ENCODE measurements around the gene CYTH1. TPM values are rescaled to one million over a fixed set of nuclear protein-coding genes. Genes with fewer than 3 reads are reported as not detected.

Gene CYTH1
- total RNA-seq, 1 donor from 2014 or later = 25.0 TPM

- no peaks in the 10 kb centered on the region for H3K27me3 Mint-ChIP-seq (ENCODE audit: low read depth, unreplicated experiment)
- H3K4me3 Mint-ChIP-seq (ENCODE audit: unreplicated experiment) = no peak overlapping the region
- H3K27me3 ChIP-seq (ENCODE audit: insufficient read depth, low read length) = no peaks in the 10 kb centered on the region
- no peak overlapping the region for H3K4me2 ChIP-seq (ENCODE audit: low read length)
- H3K36me3 Mint-ChIP-seq (ENCODE audit: low read depth, unreplicated experiment) = peaks cover 3% of the 10 kb centered on the region
- H3K9ac ChIP-seq (ENCODE audit: low read length) = no peak overlapping the region
- no peaks in the 10 kb centered on the region for H3K36me3 ChIP-seq (ENCODE audit: insufficient read depth, low read length)
- peaks cover 29% of the 10 kb centered on the region for H3K4me1 Mint-ChIP-seq (ENCODE audit: low read depth, unreplicated experiment)
- no peak overlapping the region for H3K27ac Mint-ChIP-seq (ENCODE audit: unreplicated experiment)
- DNase-seq (ENCODE audit: low read depth) (no peak), FAIRE-seq (no peak)
- peaks cover 67% of the 10 kb centered on the region for H4K20me1 ChIP-seq (ENCODE audit: insufficient read depth, low read length)
- no peak overlapping the region for H2AFZ ChIP-seq (ENCODE audit: low read depth, low read length)
- TF ChIP-seq EZH2 (IDR thresholded peaks at IDR 0.05; ENCODE audit: insufficient read depth, low read length) (no peak), CTCF (IDR thresholded peaks at IDR 0.05; ENCODE audit: insufficient read depth, low read depth, low read length) (no peak)
- H3K4me3 ChIP-seq (ENCODE audit: insufficient read depth, low read depth, low read length) = no peak overlapping the region
- no peaks in the 10 kb centered on the region for H3K9me3 Mint-ChIP-seq (ENCODE audit: unreplicated experiment)
- no peak overlapping the region for H3K27ac ChIP-seq (ENCODE audit: low read depth, low read length)
- no peaks in the 10 kb centered on the region for H3K9me3 ChIP-seq (ENCODE audit: insufficient read depth, low read depth, low read length)
- peaks cover 54% of the 10 kb centered on the region for H3K79me2 ChIP-seq (ENCODE audit: insufficient read depth, low read length)
- H3K4me1 ChIP-seq (ENCODE audit: insufficient read depth, low read length) = peaks cover 5% of the 10 kb centered on the region
Measured at GRCh38 chr17:78728495-78728894, 53.6 kb downstream of the CYTH1 start.

- Histone ChIP-seq H3K4me1 (ENCODE audit: insufficient read depth, low read length) (peaks cover 11% of the 10 kb centered on the region), H2AFZ (ENCODE audit: low read depth, low read length) (no peak overlapping the region), H4K20me1 (ENCODE audit: insufficient read depth, low read length) (peaks cover 71% of the 10 kb centered on the region), H3K9me3 (ENCODE audit: insufficient read depth, low read depth, low read length) (no peaks in the 10 kb centered on the region), H3K4me3 (ENCODE audit: insufficient read depth, low read depth, low read length) (no peak overlapping the region), H3K4me2 (ENCODE audit: low read length) (no peak overlapping the region), H3K27ac (ENCODE audit: low read depth, low read length) (no peak overlapping the region), H3K27me3 (ENCODE audit: insufficient read depth, low read length) (no peaks in the 10 kb centered on the region), H3K9ac (ENCODE audit: low read length) (no peak overlapping the region), H3K36me3 (ENCODE audit: insufficient read depth, low read length) (no peaks in the 10 kb centered on the region), H3K79me2 (ENCODE audit: insufficient read depth, low read length) (peaks cover 57% of the 10 kb centered on the region)
- FAIRE-seq (no peak), DNase-seq (ENCODE audit: low read depth) (no peak)
- TF ChIP-seq CTCF (IDR thresholded peaks at IDR 0.05; ENCODE audit: insufficient read depth, low read depth, low read length) = no peak
- no peak for TF ChIP-seq EZH2 (IDR thresholded peaks at IDR 0.05; ENCODE audit: insufficient read depth, low read length)
- H3K4me1 Mint-ChIP-seq (ENCODE audit: low read depth, unreplicated experiment) = peaks cover 36% of the 10 kb centered on the region
- no peak overlapping the region for H3K27ac Mint-ChIP-seq (ENCODE audit: unreplicated experiment)
- peaks cover 3% of the 10 kb centered on the region for H3K36me3 Mint-ChIP-seq (ENCODE audit: low read depth, unreplicated experiment)
- H3K27me3 Mint-ChIP-seq (ENCODE audit: low read depth, unreplicated experiment) = no peaks in the 10 kb centered on the region
- no peak overlapping the region for H3K4me3 Mint-ChIP-seq (ENCODE audit: unreplicated experiment)
- H3K9me3 Mint-ChIP-seq (ENCODE audit: unreplicated experiment) = no peaks in the 10 kb centered on the region
Measured at GRCh38 chr17:78727476-78728229, 54.4 kb downstream of the CYTH1 start.

- Mint-ChIP-seq H3K9me3 (ENCODE audit: unreplicated experiment) (no peaks in the 10 kb centered on the region), H3K36me3 (ENCODE audit: low read depth, unreplicated experiment) (peaks cover 3% of the 10 kb centered on the region), H3K4me3 (ENCODE audit: unreplicated experiment) (no peak overlapping the region), H3K4me1 (ENCODE audit: low read depth, unreplicated experiment) (peaks cover 42% of the 10 kb centered on the region), H3K27ac (ENCODE audit: unreplicated experiment) (no peak overlapping the region), H3K27me3 (ENCODE audit: low read depth, unreplicated experiment) (no peaks in the 10 kb centered on the region)
- H3K9ac ChIP-seq (ENCODE audit: low read length) = no peak overlapping the region
- no peak overlapping the region for H3K4me2 ChIP-seq (ENCODE audit: low read length)
- FAIRE-seq (no peak), DNase-seq (ENCODE audit: low read depth) (no peak)
- no peak overlapping the region for H3K4me3 ChIP-seq (ENCODE audit: insufficient read depth, low read depth, low read length)
- peaks cover 58% of the 10 kb centered on the region for H3K79me2 ChIP-seq (ENCODE audit: insufficient read depth, low read length)
- H2AFZ ChIP-seq (ENCODE audit: low read depth, low read length) = no peak overlapping the region
- no peak overlapping the region for H3K27ac ChIP-seq (ENCODE audit: low read depth, low read length)
- H3K27me3 ChIP-seq (ENCODE audit: insufficient read depth, low read length) = no peaks in the 10 kb centered on the region
- no peaks in the 10 kb centered on the region for H3K9me3 ChIP-seq (ENCODE audit: insufficient read depth, low read depth, low read length)
- H3K36me3 ChIP-seq (ENCODE audit: insufficient read depth, low read length) = no peaks in the 10 kb centered on the region
- TF ChIP-seq CTCF (IDR thresholded peaks at IDR 0.05; ENCODE audit: insufficient read depth, low read depth, low read length) (no peak), EZH2 (IDR thresholded peaks at IDR 0.05; ENCODE audit: insufficient read depth, low read length) (no peak)
- H3K4me1 ChIP-seq (ENCODE audit: insufficient read depth, low read length) = peaks cover 11% of the 10 kb centered on the region
- H4K20me1 ChIP-seq (ENCODE audit: insufficient read depth, low read length) = peaks cover 74% of the 10 kb centered on the region
Measured at GRCh38 chr17:78727057-78727456, 55.0 kb downstream of the CYTH1 start.

All from astrocyte (in vitro differentiated cells and primary cell).